ENCODE measurements around the gene LRRC1. TPM values are rescaled to one million over a fixed set of nuclear protein-coding genes. Genes with fewer than 3 reads are reported as not detected.

Gene LRRC1
- total and polyA plus RNA-seq, 2 experiments from 2014 or later: 11.3 to 16.6 TPM

DNA sequence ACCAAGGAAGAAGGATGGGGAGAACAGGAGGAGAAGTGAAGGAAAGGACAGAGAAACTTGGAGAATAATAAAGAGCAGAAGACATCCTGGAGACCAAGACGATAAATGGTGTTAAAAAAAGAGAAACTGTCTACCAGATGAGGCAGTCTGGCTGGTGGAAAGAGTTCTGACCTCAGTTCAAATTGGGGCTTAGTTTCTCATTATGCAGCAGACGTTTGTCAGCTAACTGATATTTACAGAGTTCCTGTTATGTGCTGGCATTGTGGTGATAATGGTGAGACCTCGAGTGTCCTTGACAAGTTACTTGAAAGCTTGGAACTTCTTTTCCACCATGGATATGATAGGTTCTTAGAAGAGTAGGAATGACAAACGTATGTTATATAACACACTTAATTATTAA lies 142.7 kb downstream of the LRRC1 start:
- Histone ChIP-seq H3K4me1 (ENCODE audit: insufficient read depth) (no peaks in the 10 kb centered on the region), H2AFZ (no peak overlapping the region), H3K79me2 (replicated peaks; ENCODE audit: insufficient read depth) (no peaks in the 10 kb centered on the region), H3K27me3 (ENCODE audit: insufficient read depth) (no peaks in the 10 kb centered on the region), H3K36me3 (ENCODE audit: insufficient read depth) (no peaks in the 10 kb centered on the region), H3K27ac (ENCODE audit: low read depth) (no peak overlapping the region), H4K20me1 (replicated peaks; ENCODE audit: insufficient read depth) (no peaks in the 10 kb centered on the region), H3K9me2 (ENCODE audit: insufficient read depth) (no peaks in the 10 kb centered on the region), H3K4me2 (no peak overlapping the region), H3F3A (replicated peaks; ENCODE audit: low read depth) (no peaks in the 10 kb centered on the region), H3K4me3 (no peak overlapping the region)
- DNase-seq (ENCODE audit: low spot score) (no peak), ATAC-seq (no peak)
- no peaks in the 10 kb centered on the region; the same call in 2 of the 3 replicates for H3K4me1 Mint-ChIP-seq
- H3K4me3 Mint-ChIP-seq: no peak overlapping the region
- no peaks in the 10 kb centered on the region for H3K27me3 Mint-ChIP-seq (ENCODE audit: insufficient read depth, low read depth, poor library complexity)
- H3K36me3 Mint-ChIP-seq (ENCODE audit: low read depth): no peaks in the 10 kb centered on the region
- TF ChIP-seq EZH2 (IDR thresholded peaks at IDR 0.05; ENCODE audit: low read depth, unreplicated experiment): no peak
- no peak for TF ChIP-seq CREB1 (CRISPR knock-in tag; IDR thresholded peaks at IDR 0.05; ENCODE audit: low read depth)
- TF ChIP-seq, protein P1, sequence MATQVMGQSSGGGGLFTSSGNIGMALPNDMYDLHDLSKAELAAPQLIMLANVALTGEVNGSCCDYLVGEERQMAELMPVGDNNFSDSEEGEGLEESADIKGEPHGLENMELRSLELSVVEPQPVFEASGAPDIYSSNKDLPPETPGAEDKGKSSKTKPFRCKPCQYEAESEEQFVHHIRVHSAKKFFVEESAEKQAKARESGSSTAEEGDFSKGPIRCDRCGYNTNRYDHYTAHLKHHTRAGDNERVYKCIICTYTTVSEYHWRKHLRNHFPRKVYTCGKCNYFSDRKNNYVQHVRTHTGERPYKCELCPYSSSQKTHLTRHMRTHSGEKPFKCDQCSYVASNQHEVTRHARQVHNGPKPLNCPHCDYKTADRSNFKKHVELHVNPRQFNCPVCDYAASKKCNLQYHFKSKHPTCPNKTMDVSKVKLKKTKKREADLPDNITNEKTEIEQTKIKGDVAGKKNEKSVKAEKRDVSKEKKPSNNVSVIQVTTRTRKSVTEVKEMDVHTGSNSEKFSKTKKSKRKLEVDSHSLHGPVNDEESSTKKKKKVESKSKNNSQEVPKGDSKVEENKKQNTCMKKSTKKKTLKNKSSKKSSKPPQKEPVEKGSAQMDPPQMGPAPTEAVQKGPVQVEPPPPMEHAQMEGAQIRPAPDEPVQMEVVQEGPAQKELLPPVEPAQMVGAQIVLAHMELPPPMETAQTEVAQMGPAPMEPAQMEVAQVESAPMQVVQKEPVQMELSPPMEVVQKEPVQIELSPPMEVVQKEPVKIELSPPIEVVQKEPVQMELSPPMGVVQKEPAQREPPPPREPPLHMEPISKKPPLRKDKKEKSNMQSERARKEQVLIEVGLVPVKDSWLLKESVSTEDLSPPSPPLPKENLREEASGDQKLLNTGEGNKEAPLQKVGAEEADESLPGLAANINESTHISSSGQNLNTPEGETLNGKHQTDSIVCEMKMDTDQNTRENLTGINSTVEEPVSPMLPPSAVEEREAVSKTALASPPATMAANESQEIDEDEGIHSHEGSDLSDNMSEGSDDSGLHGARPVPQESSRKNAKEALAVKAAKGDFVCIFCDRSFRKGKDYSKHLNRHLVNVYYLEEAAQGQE (IDR thresholded peaks at IDR 0.05; ENCODE audit: unreplicated experiment): no peak
- no peak for TF ChIP-seq EZH2phosphoT487 (IDR thresholded peaks at IDR 0.05; ENCODE audit: unreplicated experiment)
- TF ChIP-seq ZNF114 (CRISPR knock-in tag; IDR thresholded peaks at IDR 0.05): no peak
- no peak for TF ChIP-seq ZNF462 (CRISPR knock-in tag; IDR thresholded peaks at IDR 0.05)
- TF ChIP-seq ZNF331 (CRISPR knock-in tag; IDR thresholded peaks at IDR 0.05; ENCODE audit: low read depth): no peak
- TF ChIP-seq STAT1 (IDR thresholded peaks at IDR 0.05; ENCODE audit: unreplicated experiment): no peak
- TF ChIP-seq, protein P2, sequence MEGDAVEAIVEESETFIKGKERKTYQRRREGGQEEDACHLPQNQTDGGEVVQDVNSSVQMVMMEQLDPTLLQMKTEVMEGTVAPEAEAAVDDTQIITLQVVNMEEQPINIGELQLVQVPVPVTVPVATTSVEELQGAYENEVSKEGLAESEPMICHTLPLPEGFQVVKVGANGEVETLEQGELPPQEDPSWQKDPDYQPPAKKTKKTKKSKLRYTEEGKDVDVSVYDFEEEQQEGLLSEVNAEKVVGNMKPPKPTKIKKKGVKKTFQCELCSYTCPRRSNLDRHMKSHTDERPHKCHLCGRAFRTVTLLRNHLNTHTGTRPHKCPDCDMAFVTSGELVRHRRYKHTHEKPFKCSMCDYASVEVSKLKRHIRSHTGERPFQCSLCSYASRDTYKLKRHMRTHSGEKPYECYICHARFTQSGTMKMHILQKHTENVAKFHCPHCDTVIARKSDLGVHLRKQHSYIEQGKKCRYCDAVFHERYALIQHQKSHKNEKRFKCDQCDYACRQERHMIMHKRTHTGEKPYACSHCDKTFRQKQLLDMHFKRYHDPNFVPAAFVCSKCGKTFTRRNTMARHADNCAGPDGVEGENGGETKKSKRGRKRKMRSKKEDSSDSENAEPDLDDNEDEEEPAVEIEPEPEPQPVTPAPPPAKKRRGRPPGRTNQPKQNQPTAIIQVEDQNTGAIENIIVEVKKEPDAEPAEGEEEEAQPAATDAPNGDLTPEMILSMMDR (conservative IDR thresholded peaks at IDR 0.05; ENCODE audit: low read depth in 2 of 2): no peak
- no peak for TF ChIP-seq JUNB (IDR thresholded peaks at IDR 0.05; ENCODE audit: unreplicated experiment)
- no peak for TF ChIP-seq POLR2AphosphoS5 (IDR thresholded peaks at IDR 0.05; ENCODE audit: low read depth)
- TF ChIP-seq NANOG (IDR thresholded peaks at IDR 0.05; ENCODE audit: borderline replicate concordance): no peak
- TF ChIP-seq, protein P3, sequence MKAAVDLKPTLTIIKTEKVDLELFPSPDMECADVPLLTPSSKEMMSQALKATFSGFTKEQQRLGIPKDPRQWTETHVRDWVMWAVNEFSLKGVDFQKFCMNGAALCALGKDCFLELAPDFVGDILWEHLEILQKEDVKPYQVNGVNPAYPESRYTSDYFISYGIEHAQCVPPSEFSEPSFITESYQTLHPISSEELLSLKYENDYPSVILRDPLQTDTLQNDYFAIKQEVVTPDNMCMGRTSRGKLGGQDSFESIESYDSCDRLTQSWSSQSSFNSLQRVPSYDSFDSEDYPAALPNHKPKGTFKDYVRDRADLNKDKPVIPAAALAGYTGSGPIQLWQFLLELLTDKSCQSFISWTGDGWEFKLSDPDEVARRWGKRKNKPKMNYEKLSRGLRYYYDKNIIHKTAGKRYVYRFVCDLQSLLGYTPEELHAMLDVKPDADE (IDR thresholded peaks at IDR 0.05): no peak
- H3K9me3 Mint-ChIP-seq: no peaks in the 10 kb centered on the region
- H3K27ac Mint-ChIP-seq: no peak overlapping the region
